Gastroesophageal sphincter (tissue), 3 donors: Measurements from ENCODE around the gene PDZD8.

Source experiments
- CTCF ChIP-seq, 4 experiments: fragments of 200-600 bp in 2 of 4; fragments of 450-650 bp in 2 of 4; sonication (generic) in 1 of 4; IDR thresholded peaks; one replicate each; pipeline ENCODE4 v1.5.1; 2017 to 2019; ENCODE audit warnings: antibody characterized with exemption in 4 of 4, mild to moderate bottlenecking in 2 of 4, moderate library complexity in 2 of 4
- EP300 ChIP-seq: sonication (generic); formaldehyde crosslinking; IDR thresholded peaks from one replicate; pipeline ENCODE4 v1.6.1; 2017; ENCODE audit warnings: antibody characterized with exemption, mild to moderate bottlenecking
- POLR2A ChIP-seq, 2 donors: fragments of 450-650 bp; IDR thresholded peaks; one replicate each; pipeline ENCODE4 v1.6.1; 2017; ENCODE audit warnings: antibody characterized with exemption in 2 of 2, mild to moderate bottlenecking in 2 of 2, moderate library complexity in 1 of 2

DNA sequence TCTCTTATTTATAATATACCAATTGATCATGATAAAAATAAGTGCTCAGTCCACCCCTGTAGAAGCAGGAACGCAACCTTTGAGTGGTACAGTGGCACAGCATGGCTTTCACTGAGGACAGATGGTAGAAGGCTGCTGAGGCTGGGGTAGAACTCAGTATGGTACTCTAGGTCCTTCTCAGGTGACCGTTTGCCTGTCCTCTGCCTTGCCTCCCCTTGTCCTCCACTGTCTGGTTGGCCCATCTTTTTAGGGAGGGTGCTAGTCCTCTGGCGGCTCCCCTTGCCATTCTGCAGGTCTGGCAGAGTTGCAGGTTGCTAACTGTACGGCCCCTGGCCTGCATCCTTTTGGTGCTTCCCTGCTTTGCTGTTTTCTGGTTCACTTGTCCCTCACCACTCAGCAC, 107.0 kb downstream of the PDZD8 start:
- TF ChIP-seq CTCF (IDR thresholded peaks at IDR 0.05) (no peak), EP300 (no peak), POLR2A (IDR thresholded peaks at IDR 0.05) (no peak)
